Right atrium auricular region (tissue), 2 donors: ENCODE results near the gene CALD1. TPM values are rescaled to one million over a fixed set of nuclear protein-coding genes. Genes with fewer than 3 reads are reported as not detected.
A peak's percentile ranks its signal among the peaks of the same experiment; 100 is the strongest.

Source experiments
- DNase-seq: peaks from one replicate; pipeline ENCODE4 v3.0.0-alpha.2; 2019; ENCODE audit warnings: low spot score
- H3K27ac ChIP-seq, 2 donors: fragments of 200-600 bp; sonication (generic); 1 replicate in 1 of 2; 2 replicates in 1 of 2; pipeline ENCODE4 v1.5.1; 2016 to 2019
- H3K27me3 ChIP-seq, 2 donors: fragments of 200-600 bp; sonication (generic); one replicate each; pipeline versions ENCODE4 v1.5.1 to v1.6.0; 2017 to 2019
- H3K36me3 ChIP-seq: fragments of 200-600 bp; sonication (generic); one replicate; pipeline ENCODE4 v1.5.1; 2016
- H3K4me1 ChIP-seq, 2 donors: fragments of 200-600 bp; sonication (generic); one replicate each; pipeline versions ENCODE4 v1.5.1 to v1.6.0; 2017 to 2019
- H3K4me3 ChIP-seq, 2 donors: fragments of 200-600 bp; sonication (generic); 1 replicate in 1 of 2; 2 replicates in 1 of 2; pipeline ENCODE4 v1.5.1; 2017 to 2019; ENCODE audit warnings: mild to moderate bottlenecking in 1 of 2, moderate library complexity in 1 of 2
- H3K9me3 ChIP-seq, 2 donors: fragments of 200-600 bp; sonication (generic); one replicate each; pipeline ENCODE4 v1.5.1; 2019
- CTCF ChIP-seq, 2 donors: fragments of 200-600 bp; sonication (generic); IDR thresholded peaks; one replicate each; pipeline ENCODE4 v1.5.1; 2019; ENCODE audit warnings: antibody characterized with exemption in 2 of 2
- total RNA-seq, 2 donors: library from RNA; depleted of rRNA; stranded (reverse); fragments of >200 nt; gene quantifications; one replicate each; pipeline ENCODE4 v1.1.0, GENCODE V29; 2016

Gene CALD1
- total RNA-seq, 2 donors from 2014 or later: 119 to 157 TPM

GRCh38 chr7:134928554-134928953, 149.1 kb downstream of the CALD1 start:
- Histone ChIP-seq H3K36me3 (peaks cover 35% of the 10 kb centered on the region), H3K27ac (peak overlapping the region in 1 of 2 donors; percentile 28), H3K4me3 (no peak overlapping the region), H3K27me3 (no peaks in the 10 kb centered on the region), H3K9me3 (no peaks in the 10 kb centered on the region), H3K4me1 (peaks cover 0 to 47% of the 10 kb centered on the region in 2 donors)
- no peak for DNase-seq
- no peak for TF ChIP-seq CTCF (IDR thresholded peaks at IDR 0.05)

- peaks cover 64% of the 10 kb centered on the region for H3K36me3 ChIP-seq
- peak overlapping the region; percentile 74 to 87 for H3K27ac ChIP-seq
- H3K9me3 ChIP-seq: no peaks in the 10 kb centered on the region
- no peak overlapping the region for H3K4me3 ChIP-seq
- no peaks in the 10 kb centered on the region for H3K27me3 ChIP-seq
- peaks cover 0 to 57% of the 10 kb centered on the region in 2 donors for H3K4me1 ChIP-seq
- TF ChIP-seq CTCF (IDR thresholded peaks at IDR 0.05): no peak
- DNase-seq: no peak
Measured at GRCh38 chr7:134931487-134931886, 152.1 kb downstream of the CALD1 start.

- H3K27ac ChIP-seq: peak overlapping the region; percentile 74 to 87
- no peaks in the 10 kb centered on the region for H3K9me3 ChIP-seq
- no peak for TF ChIP-seq CTCF (IDR thresholded peaks at IDR 0.05)
- peaks cover 76% of the 10 kb centered on the region for H3K36me3 ChIP-seq
- H3K4me3 ChIP-seq: peak overlapping the region in 1 of 2 donors; percentile 12
- H3K27me3 ChIP-seq: no peaks in the 10 kb centered on the region
- H3K4me1 ChIP-seq: peaks cover 0 to 70% of the 10 kb centered on the region in 2 donors
- DNase-seq: peak; percentile 77
Measured at GRCh38 chr7:134932707-134933370, 153.4 kb downstream of the CALD1 start.

GRCh38 chr7:134933460-134934068, 154.1 kb downstream of the CALD1 start:
- TF ChIP-seq CTCF (IDR thresholded peaks at IDR 0.05): no peak
- no peak for DNase-seq
- Histone ChIP-seq H3K27ac (peak overlapping the region; percentile 74 to 87), H3K4me1 (peaks cover 0 to 69% of the 10 kb centered on the region in 2 donors), H3K36me3 (peaks cover 80% of the 10 kb centered on the region), H3K9me3 (no peaks in the 10 kb centered on the region), H3K27me3 (no peaks in the 10 kb centered on the region), H3K4me3 (no peak overlapping the region)

- peaks cover 71% of the 10 kb centered on the region for H3K36me3 ChIP-seq
- H3K4me1 ChIP-seq: peaks cover 0 to 66% of the 10 kb centered on the region in 2 donors
- no peak overlapping the region for H3K4me3 ChIP-seq
- H3K27ac ChIP-seq: peak overlapping the region; percentile 74 to 87
- DNase-seq: no peak
- no peak for TF ChIP-seq CTCF (IDR thresholded peaks at IDR 0.05)
- H3K9me3 ChIP-seq: no peaks in the 10 kb centered on the region
- no peaks in the 10 kb centered on the region for H3K27me3 ChIP-seq
Measured at GRCh38 chr7:134935701-134936100, 156.3 kb downstream of the CALD1 start.
